Measurements from ENCODE around the gene COMMD7. TPM values are rescaled to one million over a fixed set of nuclear protein-coding genes. Genes with fewer than 3 reads are reported as not detected.

COMMD7 gene
- total RNA-seq, 2 experiments from 2014 or later: 20.5 to 22.2 TPM

- H3K79me2 ChIP-seq (ENCODE audit: insufficient read depth, low read depth, low read length): no peaks in the 10 kb centered on the region
Measured at GRCh38 chr20:32686530-32687179, 56.6 kb downstream of the COMMD7 start.

GRCh38 chr20:32685541-32686529 lies 57.4 kb downstream of the COMMD7 start:
- H2AFZ ChIP-seq (ENCODE audit: low read length): no peak overlapping the region
- H3K9me2 ChIP-seq (ENCODE audit: insufficient read depth, low read length): no peaks in the 10 kb centered on the region
- peaks cover 10% of the 10 kb centered on the region for H3K4me1 ChIP-seq (ENCODE audit: insufficient read depth, low read length, poor library complexity, severe bottlenecking)
- no peak overlapping the region for H3K4me3 ChIP-seq (ENCODE audit: low read depth, low read length, poor library complexity, severe bottlenecking)
- DNase-seq (ENCODE audit: low spot score): no peak
- no peak for TF ChIP-seq EZH2phosphoT487 (IDR thresholded peaks at IDR 0.05; ENCODE audit: borderline replicate concordance, low read depth, low read length)
- no peak for TF ChIP-seq CTCF (conservative IDR thresholded peaks at IDR 0.05; ENCODE audit: low read length)
- POLR2A ChIA-PET: no interaction called here
- no peak overlapping the region for H3K27ac ChIP-seq (ENCODE audit: low read depth, low read length, poor library complexity, severe bottlenecking)
- H3K4me2 ChIP-seq (ENCODE audit: low read length): no peak overlapping the region
- CTCF ChIA-PET (ENCODE audit: unreplicated experiment): no interaction called here
- no peaks in the 10 kb centered on the region for H4K20me1 ChIP-seq (ENCODE audit: insufficient read depth, low read length)
- no TSS peak for BruUV-seq (replicated peaks)
- intact Hi-C loops (cut with micrococcal nuclease; ENCODE audit: unreplicated experiment): no loop called here
- H3K9me3 ChIP-seq (ENCODE audit: low read length): no peaks in the 10 kb centered on the region
- no peaks in the 10 kb centered on the region for H3K36me3 ChIP-seq (ENCODE audit: insufficient read depth, low read length)
- H3K79me2 ChIP-seq (ENCODE audit: insufficient read depth, low read depth, low read length): no peaks in the 10 kb centered on the region

More at GRCh38 chr20:32686530-32687179, 56.6 kb downstream of the COMMD7 start:
- ChIA-PET POLR2A (no interaction called here), CTCF (ENCODE audit: unreplicated experiment) (no interaction called here)
- Histone ChIP-seq H3K27ac (ENCODE audit: low read depth, low read length, poor library complexity, severe bottlenecking) (no peak overlapping the region), H2AFZ (ENCODE audit: low read length) (no peak overlapping the region), H3K9me3 (ENCODE audit: low read length) (no peaks in the 10 kb centered on the region), H3K9me2 (ENCODE audit: insufficient read depth, low read length) (no peaks in the 10 kb centered on the region), H3K4me2 (ENCODE audit: low read length) (no peak overlapping the region), H3K4me1 (ENCODE audit: insufficient read depth, low read length, poor library complexity, severe bottlenecking) (peaks cover 2% of the 10 kb centered on the region), H4K20me1 (ENCODE audit: insufficient read depth, low read length) (no peaks in the 10 kb centered on the region), H3K36me3 (ENCODE audit: insufficient read depth, low read length) (no peaks in the 10 kb centered on the region), H3K4me3 (ENCODE audit: low read depth, low read length, poor library complexity, severe bottlenecking) (no peak overlapping the region)
- no peak for DNase-seq (ENCODE audit: low spot score)
- intact Hi-C loops (cut with micrococcal nuclease; ENCODE audit: unreplicated experiment): no loop called here
- TF ChIP-seq EZH2phosphoT487 (IDR thresholded peaks at IDR 0.05; ENCODE audit: borderline replicate concordance, low read depth, low read length) (no peak), CTCF (conservative IDR thresholded peaks at IDR 0.05; ENCODE audit: low read length) (no peak)
- no TSS peak for BruUV-seq (replicated peaks)
